Measurements from ENCODE around the gene LRRC32. TPM values are rescaled to one million over a fixed set of nuclear protein-coding genes. Genes with fewer than 3 reads are reported as not detected.

Gene LRRC32
- total RNA-seq, 3 donors from 2014 or later: 10.4 to 20.3 (median 18.6) TPM

DNA sequence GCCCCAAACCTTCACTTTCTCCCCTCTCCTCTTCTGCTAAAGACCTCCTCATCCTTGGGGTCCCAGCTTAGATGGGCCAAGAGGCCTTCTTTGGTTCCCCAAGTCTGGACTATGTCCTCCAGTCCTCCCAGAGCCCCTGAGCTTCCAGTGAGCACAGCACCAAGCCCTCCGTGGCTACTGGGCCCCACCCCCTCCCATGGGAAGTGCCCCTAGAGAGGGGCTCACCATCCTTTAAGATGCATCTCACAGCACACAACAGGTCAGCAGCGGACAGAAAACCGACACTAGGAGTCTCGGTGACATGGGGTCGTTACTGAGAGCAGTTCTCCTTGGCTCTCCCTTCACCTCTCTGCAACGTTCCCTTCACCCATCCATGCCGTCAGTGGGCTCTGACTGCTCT is 2.7 kb downstream of the LRRC32 start:
- DNase-seq: no peak
- TF ChIP-seq CTCF (IDR thresholded peaks at IDR 0.05): no peak
- no peaks in the 10 kb centered on the region for H3K36me3 ChIP-seq (ENCODE audit: low read depth)
- no peaks in the 10 kb centered on the region for H3K9me3 ChIP-seq
- peaks cover 13% of the 10 kb centered on the region for H3K4me1 ChIP-seq (ENCODE audit: low read depth)
- no peak for ATAC-seq
- intact Hi-C loops (cut with DNase I, micrococcal nuclease): no loop called here
- no peak overlapping the region for H3K4me3 ChIP-seq

DNA sequence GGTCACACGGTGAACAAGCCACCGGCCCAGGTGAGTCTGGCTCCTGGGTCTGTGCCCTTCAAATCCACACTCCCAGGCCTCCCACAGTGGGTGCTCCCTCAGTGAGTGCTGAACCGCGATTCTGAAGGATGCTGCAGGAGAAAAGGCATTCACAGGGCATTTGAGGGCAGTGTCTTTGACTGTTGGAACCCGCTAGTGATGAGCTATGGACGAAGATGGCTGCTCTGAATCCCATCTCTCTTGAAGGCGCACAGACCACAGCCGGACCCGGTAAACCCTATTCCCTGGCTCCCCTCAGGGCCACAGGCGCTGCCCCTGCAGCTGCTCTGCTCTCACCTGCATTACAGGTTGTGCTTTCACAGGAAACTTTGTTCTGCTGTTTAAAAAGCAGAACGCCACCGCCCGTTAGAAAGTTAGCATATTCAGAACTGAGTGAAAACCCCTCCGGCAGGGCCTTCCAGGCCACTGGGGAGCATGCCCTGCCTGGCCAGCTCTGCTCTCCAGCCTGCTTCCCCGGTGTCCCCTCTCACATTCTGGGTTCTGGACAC is 3.2 kb downstream of the LRRC32 start:
- Histone ChIP-seq H3K36me3 (ENCODE audit: low read depth) (no peaks in the 10 kb centered on the region), H3K9me3 (no peaks in the 10 kb centered on the region), H3K4me1 (ENCODE audit: low read depth) (peaks cover 10% of the 10 kb centered on the region), H3K4me3 (no peak overlapping the region)
- no peak for TF ChIP-seq CTCF (IDR thresholded peaks at IDR 0.05)
- ATAC-seq (no peak), DNase-seq (no peak)
- intact Hi-C loops (cut with DNase I, micrococcal nuclease): no loop called here

DNA sequence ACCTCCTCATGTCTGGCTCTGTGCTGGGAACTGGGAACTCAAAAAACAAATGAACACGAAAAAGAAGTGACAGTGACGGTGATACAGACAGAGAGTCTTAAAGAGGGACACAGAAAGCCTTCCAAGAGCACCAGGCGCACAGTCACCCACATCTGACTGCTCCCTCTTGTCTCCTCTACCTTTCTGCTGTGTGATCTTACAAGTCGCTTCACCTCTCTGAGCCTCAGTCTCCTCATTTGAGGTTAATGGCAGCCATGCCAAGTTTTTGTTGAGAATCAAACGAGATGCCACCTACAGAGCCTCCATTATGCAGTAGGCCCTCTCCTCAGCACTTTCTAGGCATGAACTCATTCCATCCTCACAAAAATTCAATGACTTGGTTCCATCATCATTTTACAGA is 3.7 kb downstream of the LRRC32 start:
- intact Hi-C loops (cut with DNase I, micrococcal nuclease): no loop called here
- Histone ChIP-seq H3K4me3 (no peak overlapping the region), H3K4me1 (ENCODE audit: low read depth) (peaks cover 10% of the 10 kb centered on the region), H3K36me3 (ENCODE audit: low read depth) (no peaks in the 10 kb centered on the region), H3K9me3 (no peaks in the 10 kb centered on the region)
- no peak for ATAC-seq
- TF ChIP-seq CTCF (IDR thresholded peaks at IDR 0.05): no peak
- no peak for DNase-seq

- no peak overlapping the region for H3K4me3 ChIP-seq
- peak; percentile 44 for ATAC-seq
Observed at GRCh38 chr11:76666408-76666807, 4.1 kb downstream of the LRRC32 start.

GRCh38 chr11:76665921-76666351 is 4.6 kb downstream of the LRRC32 start:
- Histone ChIP-seq H3K4me3 (no peak overlapping the region), H3K9me3 (no peaks in the 10 kb centered on the region), H3K4me1 (ENCODE audit: low read depth) (peaks cover 8% of the 10 kb centered on the region), H3K36me3 (ENCODE audit: low read depth) (no peaks in the 10 kb centered on the region)
- DNase-seq (no peak), ATAC-seq (no peak)
- intact Hi-C loops (cut with DNase I, micrococcal nuclease): no loop called here
- no peak for TF ChIP-seq CTCF (IDR thresholded peaks at IDR 0.05)

More at GRCh38 chr11:76666408-76666807, 4.1 kb downstream of the LRRC32 start:
- intact Hi-C loops (cut with DNase I, micrococcal nuclease): no loop called here
- Histone ChIP-seq H3K36me3 (ENCODE audit: low read depth) (no peaks in the 10 kb centered on the region), H3K4me1 (ENCODE audit: low read depth) (peaks cover 10% of the 10 kb centered on the region), H3K9me3 (no peaks in the 10 kb centered on the region)
- no peak for TF ChIP-seq CTCF (IDR thresholded peaks at IDR 0.05)
- peak in 2 of 3 donors; percentile 24 to 64 for DNase-seq

GRCh38 chr11:76665172-76665571 is 5.4 kb downstream of the LRRC32 start:
- Histone ChIP-seq H3K4me1 (ENCODE audit: low read depth) (peaks cover 3% of the 10 kb centered on the region), H3K36me3 (ENCODE audit: low read depth) (no peaks in the 10 kb centered on the region), H3K9me3 (no peaks in the 10 kb centered on the region), H3K4me3 (no peak overlapping the region)
- intact Hi-C loops (cut with DNase I, micrococcal nuclease): no loop called here
- no peak for ATAC-seq
- DNase-seq: no peak
- no peak for TF ChIP-seq CTCF (IDR thresholded peaks at IDR 0.05)
